NCI-H1105 treated with DMSO at 0.1 percent for 48 hours (cell line): ENCODE data around the gene COL7A1.

Source experiments
- DNase-seq: peaks from one replicate; lab custom pipeline; 2025; lab: John Stamatoyannopoulos, UW

The COL7A1 gene

GRCh38 chr3:48595075-48595525 is at the start of gene COL7A1:
Gene COL7A1 (minus strand): TSS chr3:48595329. CDS start chr3:48595159, 170 bp downstream.
- no peak for DNase-seq

GRCh38 chr3:48642605-48643004 is 47.5 kb upstream of the COL7A1 start:
- no peak for DNase-seq

- DNase-seq: no peak
Measured at GRCh38 chr3:48641396-48641795, 46.3 kb upstream of the COL7A1 start.

- no peak for DNase-seq
Measured at GRCh38 chr3:48639944-48640606, 44.9 kb upstream of the COL7A1 start.

- no peak for DNase-seq
Measured at GRCh38 chr3:48637305-48637704, 42.2 kb upstream of the COL7A1 start.

GRCh38 chr3:48636149-48636655 is 41.1 kb upstream of the COL7A1 start:
- DNase-seq: no peak

- DNase-seq: peak; percentile 76
Measured at GRCh38 chr3:48635222-48636021, 40.3 kb upstream of the COL7A1 start, which contains the start of gene SLC26A6. Gene SLC26A6 (minus strand): TSS chr3:48635461. CDS start chr3:48635393, 68 bp downstream.

- no peak for DNase-seq
Measured at GRCh38 chr3:48634661-48635221, 39.6 kb upstream of the COL7A1 start.

GRCh38 chr3:48633743-48634142 is 38.6 kb upstream of the COL7A1 start:
- no peak for DNase-seq

GRCh38 chr3:48633256-48633655 is 38.1 kb upstream of the COL7A1 start:
- DNase-seq: no peak

GRCh38 chr3:48631516-48632448 is 36.7 kb upstream of the COL7A1 start:
- DNase-seq: no peak

GRCh38 chr3:48630833-48631232 is 35.7 kb upstream of the COL7A1 start:
- no peak for DNase-seq

GRCh38 chr3:48630407-48630806 is 35.3 kb upstream of the COL7A1 start:
- DNase-seq: no peak

- no peak for DNase-seq
Measured at GRCh38 chr3:48629894-48630293, 34.8 kb upstream of the COL7A1 start.

- DNase-seq: no peak
Measured at GRCh38 chr3:48628277-48629017, 33.3 kb upstream of the COL7A1 start.

- no peak for DNase-seq
Measured at GRCh38 chr3:48625600-48625999, 30.5 kb upstream of the COL7A1 start.

- DNase-seq: no peak
Measured at GRCh38 chr3:48624767-48625166, 29.6 kb upstream of the COL7A1 start.

- DNase-seq: peak; percentile 8
Measured at GRCh38 chr3:48623851-48624547, 28.9 kb upstream of the COL7A1 start.

GRCh38 chr3:48621461-48621869 is 26.3 kb upstream of the COL7A1 start, which contains the start of gene TMEM89:
Gene TMEM89 (minus strand): TSS chr3:48621769. CDS start chr3:48621756, 13 bp downstream.
- DNase-seq: no peak
